Effector memory CD4-positive, alpha-beta T cell (primary cell): Measurements from ENCODE around the gene GNA12.

Experiments
- DNase-seq, 3 donors: peaks; one replicate each; pipeline ENCODE4 v3.0.0-alpha.2; 2020
- H3K27ac ChIP-seq: 2 replicates; pipeline ENCODE4 v1.7.0; 2013; ENCODE audit warnings: mild to moderate bottlenecking, low read length, moderate library complexity; ENCODE audit not compliant: insufficient read depth, poor library complexity, severe bottlenecking
- H3K27me3 ChIP-seq: replicated peaks from 2 replicates; pipeline ENCODE4 v1.7.0; 2013; ENCODE audit warnings: mild to moderate bottlenecking, low read length; ENCODE audit not compliant: insufficient read depth, control insufficient read depth, poor library complexity, severe bottlenecking
- H3K36me3 ChIP-seq: 2 replicates; pipeline ENCODE4 v1.7.0; 2013; ENCODE audit warnings: mild to moderate bottlenecking, low read length, moderate library complexity; ENCODE audit not compliant: control insufficient read depth, insufficient read depth
- H3K4me1 ChIP-seq: 2 replicates; pipeline ENCODE4 v1.7.0; 2013; ENCODE audit warnings: low read length, mild to moderate bottlenecking; ENCODE audit not compliant: control insufficient read depth, insufficient read depth, poor library complexity, severe bottlenecking
- H3K4me3 ChIP-seq: 2 replicates; pipeline ENCODE4 v1.7.0; 2013; ENCODE audit warnings: low read length, low read depth, mild to moderate bottlenecking; ENCODE audit not compliant: insufficient read depth, poor library complexity, severe bottlenecking
- H3K9me3 ChIP-seq: 2 replicates; pipeline ENCODE4 v1.7.0; 2013; ENCODE audit warnings: mild to moderate bottlenecking, low read length, moderate library complexity; ENCODE audit not compliant: control insufficient read depth

Gene GNA12

DNA sequence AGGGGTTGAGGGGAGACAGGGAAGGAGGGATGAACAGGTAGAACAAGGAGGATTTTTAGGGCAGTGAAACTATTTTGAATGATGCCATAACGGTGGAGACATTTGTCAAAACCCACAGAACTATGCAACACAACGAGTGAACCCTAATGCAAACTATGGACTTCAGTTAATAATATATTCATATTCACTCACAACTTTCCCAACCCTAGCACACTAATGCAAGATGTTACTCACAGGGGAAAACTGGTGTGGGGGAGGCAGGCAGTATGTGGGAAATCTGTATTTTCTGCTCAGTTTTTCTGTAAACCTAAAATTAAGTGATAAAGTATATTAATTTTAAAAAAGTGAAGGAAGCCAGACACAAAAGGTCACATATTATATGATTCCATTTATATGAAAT lies 17.3 kb downstream of the GNA12 start:
- no peaks in the 10 kb centered on the region for H3K9me3 ChIP-seq
- no peaks in the 10 kb centered on the region for H3K36me3 ChIP-seq
- H3K4me3 ChIP-seq, result no peak overlapping the region
- H3K27me3 ChIP-seq, result no peaks in the 10 kb centered on the region
- DNase-seq, result no peak
- no peak overlapping the region for H3K27ac ChIP-seq
- H3K4me1 ChIP-seq, result no peaks in the 10 kb centered on the region

DNA sequence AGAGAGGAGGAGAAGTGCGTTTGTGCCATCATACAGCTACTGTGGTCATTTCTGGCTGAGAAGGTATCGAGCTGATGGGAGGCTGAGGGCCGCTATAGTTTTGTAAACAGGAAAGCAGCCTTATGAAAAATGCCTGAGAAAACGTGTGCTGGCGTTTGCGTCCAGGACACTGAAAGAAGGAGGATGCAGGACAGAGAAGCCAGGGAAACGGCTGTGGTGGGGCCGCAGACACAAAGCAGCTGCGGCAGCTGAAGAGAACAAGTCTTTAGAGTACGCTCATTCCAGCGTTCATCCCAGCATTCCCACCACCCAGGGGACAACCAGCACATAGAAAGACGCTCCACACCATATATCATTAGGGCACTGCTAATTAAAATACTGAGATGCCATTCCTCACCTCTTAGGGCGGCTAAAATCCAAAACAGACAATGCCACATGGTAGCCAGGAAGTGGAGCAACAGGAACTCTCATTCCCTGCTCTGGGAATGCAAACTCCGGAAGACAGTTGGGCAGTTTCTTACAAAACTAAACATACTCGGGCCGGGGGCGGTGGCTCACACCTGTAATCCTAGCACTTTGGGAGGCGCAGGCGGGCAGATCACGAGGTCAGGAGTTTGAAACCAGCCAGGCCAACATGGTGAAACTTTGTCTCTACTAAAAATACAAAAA lies 18.4 kb downstream of the GNA12 start:
- Histone ChIP-seq H3K4me1 (no peaks in the 10 kb centered on the region), H3K36me3 (no peaks in the 10 kb centered on the region), H3K9me3 (no peaks in the 10 kb centered on the region), H3K4me3 (no peak overlapping the region), H3K27ac (no peak overlapping the region), H3K27me3 (no peaks in the 10 kb centered on the region)
- DNase-seq, result no peak

GRCh38 chr7:2824678-2825461 lies 19.2 kb downstream of the GNA12 start:
- H3K4me1 ChIP-seq, result no peaks in the 10 kb centered on the region
- no peak for DNase-seq
- H3K27ac ChIP-seq, result no peak overlapping the region
- no peaks in the 10 kb centered on the region for H3K27me3 ChIP-seq
- H3K4me3 ChIP-seq, result no peak overlapping the region
- H3K9me3 ChIP-seq, result no peaks in the 10 kb centered on the region
- H3K36me3 ChIP-seq, result no peaks in the 10 kb centered on the region

DNA sequence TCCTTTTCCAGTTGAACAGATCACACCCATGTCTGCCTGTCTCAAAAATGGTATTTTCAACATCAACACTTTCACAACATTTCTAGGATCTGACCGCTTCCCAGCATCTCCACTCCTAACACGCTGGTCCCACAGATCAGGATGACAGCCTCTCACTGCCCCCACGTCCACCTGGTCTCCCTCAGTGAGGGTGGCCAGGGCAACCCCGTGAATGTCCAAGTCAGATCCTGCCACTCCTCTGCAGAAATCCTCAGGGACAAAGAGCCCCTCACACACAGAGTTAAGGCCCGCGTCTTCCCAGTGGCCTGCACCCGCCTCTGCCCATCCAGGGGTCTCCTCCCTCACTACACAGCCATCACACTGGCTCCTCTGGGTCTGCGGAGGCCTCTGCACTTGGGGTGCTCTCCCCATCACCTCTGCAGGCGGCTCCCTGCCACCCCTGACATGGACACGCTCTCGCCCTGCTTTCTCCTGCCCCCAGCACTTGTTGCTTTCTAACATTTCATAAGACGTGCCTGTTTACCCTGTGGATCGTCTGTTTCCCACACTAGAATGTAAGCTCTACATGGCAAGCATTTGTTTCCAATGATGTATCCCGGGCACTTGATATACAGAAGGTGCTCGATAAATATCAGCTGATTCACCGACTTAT lies 20.0 kb downstream of the GNA12 start:
- H3K4me3 ChIP-seq, result no peak overlapping the region
- no peak for DNase-seq
- no peaks in the 10 kb centered on the region for H3K36me3 ChIP-seq
- no peaks in the 10 kb centered on the region for H3K9me3 ChIP-seq
- no peaks in the 10 kb centered on the region for H3K27me3 ChIP-seq
- no peak overlapping the region for H3K27ac ChIP-seq
- no peaks in the 10 kb centered on the region for H3K4me1 ChIP-seq

DNA sequence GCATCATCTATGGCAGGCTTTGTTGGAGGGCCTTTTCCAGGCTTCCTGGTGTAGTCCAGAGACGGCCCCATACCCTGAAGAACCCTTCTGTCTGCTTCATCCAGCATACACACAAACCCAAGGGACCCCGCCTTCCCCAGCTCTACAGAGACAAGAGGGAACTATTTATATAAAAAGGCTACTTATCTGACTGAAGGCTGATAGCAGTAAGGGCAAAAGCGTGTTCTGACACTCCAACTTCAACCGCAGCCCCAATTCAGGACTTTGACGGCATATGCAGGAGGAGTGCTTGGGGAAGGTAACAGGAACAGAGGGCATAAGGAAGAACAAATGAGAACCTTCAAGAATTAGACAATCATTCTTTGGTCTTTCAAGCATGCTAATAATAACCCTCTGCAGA lies 21.0 kb downstream of the GNA12 start:
- Histone ChIP-seq H3K27ac (no peak overlapping the region), H3K4me3 (no peak overlapping the region), H3K9me3 (no peaks in the 10 kb centered on the region), H3K36me3 (no peaks in the 10 kb centered on the region), H3K4me1 (no peaks in the 10 kb centered on the region), H3K27me3 (no peaks in the 10 kb centered on the region)
- no peak for DNase-seq

- H3K36me3 ChIP-seq, result no peaks in the 10 kb centered on the region
- no peak overlapping the region for H3K4me3 ChIP-seq
- DNase-seq, result no peak
- no peaks in the 10 kb centered on the region for H3K9me3 ChIP-seq
- no peaks in the 10 kb centered on the region for H3K4me1 ChIP-seq
- H3K27ac ChIP-seq, result no peak overlapping the region
- no peaks in the 10 kb centered on the region for H3K27me3 ChIP-seq
Observed at GRCh38 chr7:2821842-2822507, 22.1 kb downstream of the GNA12 start.

DNA sequence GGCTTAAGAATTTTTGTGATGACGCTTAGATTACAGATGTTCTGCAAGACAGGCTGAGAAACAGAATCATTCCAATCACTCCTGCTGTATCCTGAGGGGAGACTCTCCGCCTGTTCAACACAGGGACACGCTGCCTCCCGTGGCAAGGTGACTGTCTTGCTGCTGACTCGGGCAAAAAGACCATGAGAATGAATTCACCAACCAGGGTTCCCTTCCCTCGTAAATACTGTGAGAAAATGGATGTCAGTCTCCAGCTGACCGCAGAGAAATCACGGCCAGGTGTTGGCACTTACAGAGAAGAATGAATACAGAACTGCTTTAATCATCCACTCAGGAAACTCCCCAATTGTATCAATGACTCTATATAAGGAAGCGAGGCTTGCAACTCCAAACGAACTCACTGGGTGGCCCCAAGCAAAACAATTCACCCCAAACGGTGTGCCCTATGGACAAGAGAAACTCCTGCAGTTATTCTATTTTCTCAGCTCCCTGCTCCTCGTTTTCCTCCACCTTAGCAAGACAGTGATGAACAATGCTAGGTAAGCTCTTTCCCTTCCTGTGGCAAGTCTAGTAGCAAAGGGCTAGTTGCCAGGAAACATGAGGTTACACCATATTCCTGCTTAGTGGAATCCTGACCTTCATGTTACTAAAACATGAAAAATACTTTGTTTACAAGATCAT lies 22.8 kb downstream of the GNA12 start:
- Histone ChIP-seq H3K36me3 (no peaks in the 10 kb centered on the region), H3K4me1 (no peaks in the 10 kb centered on the region), H3K27ac (no peak overlapping the region), H3K27me3 (no peaks in the 10 kb centered on the region), H3K9me3 (no peaks in the 10 kb centered on the region), H3K4me3 (no peak overlapping the region)
- DNase-seq, result no peak

DNA sequence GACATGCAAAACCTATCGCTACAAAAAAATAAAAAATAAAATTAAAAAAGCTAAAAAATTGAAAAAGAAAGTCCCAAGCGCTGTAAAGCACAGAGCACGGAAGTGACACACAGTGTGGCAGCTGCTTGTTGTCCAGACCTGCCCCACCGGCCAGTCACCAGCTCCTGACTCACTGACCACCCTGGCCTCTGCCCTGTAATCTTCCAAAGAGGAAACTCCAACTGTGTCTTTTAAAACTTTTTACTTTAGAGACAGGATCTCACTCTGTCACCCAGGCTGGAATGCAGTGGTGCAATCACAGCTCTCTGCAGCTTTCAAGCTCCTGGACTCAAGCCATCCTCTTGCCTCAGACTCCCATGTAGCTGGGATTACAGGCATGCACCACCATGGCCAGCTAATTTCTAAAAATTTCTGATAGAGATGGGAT lies 23.6 kb downstream of the GNA12 start:
- Histone ChIP-seq H3K4me3 (no peak overlapping the region), H3K36me3 (no peaks in the 10 kb centered on the region), H3K9me3 (no peaks in the 10 kb centered on the region), H3K27me3 (no peaks in the 10 kb centered on the region), H3K27ac (no peak overlapping the region), H3K4me1 (no peaks in the 10 kb centered on the region)
- no peak for DNase-seq

GRCh38 chr7:2819954-2820397 lies 24.1 kb downstream of the GNA12 start:
- no peaks in the 10 kb centered on the region for H3K36me3 ChIP-seq
- H3K4me3 ChIP-seq, result no peak overlapping the region
- no peaks in the 10 kb centered on the region for H3K27me3 ChIP-seq
- H3K27ac ChIP-seq, result no peak overlapping the region
- H3K9me3 ChIP-seq, result no peaks in the 10 kb centered on the region
- DNase-seq, result no peak
- no peaks in the 10 kb centered on the region for H3K4me1 ChIP-seq
